SU-DHL-6 (cell line): Measurements from ENCODE around the gene SRF.

Experiments
- H2AFZ ChIP-seq: fragments of 200-600 bp; sonication (generic); 2 replicates; pipeline ENCODE4 v1.6.1; 2014; ENCODE audit warnings: low read depth, mild to moderate bottlenecking, moderate library complexity, mixed read lengths, antibody characterized with exemption, low read length; ENCODE audit not compliant: severe bottlenecking
- H3F3A ChIP-seq: fragments of 200-600 bp; shearing (Covaris generic); 2 replicates; pipeline ENCODE4 v1.6.0; 2016; ENCODE audit warnings: antibody characterized with exemption, mild to moderate bottlenecking; ENCODE audit not compliant: insufficient read depth
- H3K27ac ChIP-seq: fragments of 200-600 bp; sonication (generic); 2 replicates; pipeline ENCODE4 v1.5.1; 2016; ENCODE audit warnings: low read depth, mild to moderate bottlenecking, low read length, moderate library complexity, mixed read lengths
- H3K27me3 ChIP-seq: fragments of 200-600 bp; sonication (generic), shearing (Covaris generic); 2 replicates; pipeline ENCODE4 v1.6.0; 2014; ENCODE audit warnings: mild to moderate bottlenecking, low read length
- H3K36me3 ChIP-seq: fragments of 200-600 bp; sonication (generic); 2 replicates; pipeline ENCODE4 v1.6.1; 2014; ENCODE audit warnings: mild to moderate bottlenecking, low read length, mixed read lengths
- H3K4me2 ChIP-seq: fragments of 300-600, 200-600 bp; shearing (Covaris generic), sonication (generic); 2 replicates; pipeline ENCODE4 v1.6.0; 2014; ENCODE audit warnings: low read length, low read depth, mild to moderate bottlenecking; ENCODE audit not compliant: poor library complexity, severe bottlenecking
- H3K4me3 ChIP-seq: fragments of 200-600 bp; sonication (generic); 2 replicates; pipeline ENCODE4 v1.5.1; 2014; ENCODE audit warnings: antibody characterized with exemption, low read length, mild to moderate bottlenecking, mixed read lengths; ENCODE audit not compliant: insufficient read depth, poor library complexity, severe bottlenecking
- H3K79me2 ChIP-seq: fragments of 200-600 bp; sonication (generic); 2 replicates; pipeline ENCODE4 v1.6.1; 2014; ENCODE audit warnings: mild to moderate bottlenecking, low read length, moderate library complexity; ENCODE audit not compliant: insufficient read depth
- H3K9ac ChIP-seq: fragments of 200-600 bp; sonication (generic); 2 replicates; pipeline ENCODE4 v1.7.0; 2014; ENCODE audit warnings: mild to moderate bottlenecking, low read length
- H3K9me2 ChIP-seq: fragments of 200-600 bp; sonication (generic); replicated peaks from 2 replicates; pipeline ENCODE4 v1.6.1; 2014; ENCODE audit warnings: low read length; ENCODE audit not compliant: insufficient read depth
- H3K9me3 ChIP-seq: fragments of 200-600 bp; sonication (generic); 2 replicates; pipeline ENCODE4 v1.6.1; 2014; ENCODE audit warnings: low read length, mixed read lengths; ENCODE audit not compliant: insufficient read depth
- H4K20me1 ChIP-seq: fragments of 200-600 bp; sonication (generic); 2 replicates; pipeline ENCODE4 v1.6.1; 2014; ENCODE audit warnings: low read depth, mild to moderate bottlenecking, antibody characterized with exemption, low read length, moderate library complexity, mixed read lengths
- EZH2phosphoT487 ChIP-seq: fragments of 200-600 bp; sonication (generic), shearing (Covaris generic); conservative IDR thresholded peaks from 2 replicates; pipeline ENCODE4 v1.6.1; 2018; ENCODE audit warnings: mild to moderate bottlenecking, antibody characterized with exemption, low read length, moderate library complexity, mixed read lengths
- TF ChIP-seq, protein P1 (sequence below): fragments of 200-600 bp; sonication (generic); IDR thresholded peaks from one replicate; pipeline ENCODE4 v1.5.1; 2017; ENCODE audit warnings: antibody characterized with exemption, mild to moderate bottlenecking, low read length, moderate library complexity; ENCODE audit not compliant: insufficient read depth, poor library complexity, severe bottlenecking

Gene SRF

DNA sequence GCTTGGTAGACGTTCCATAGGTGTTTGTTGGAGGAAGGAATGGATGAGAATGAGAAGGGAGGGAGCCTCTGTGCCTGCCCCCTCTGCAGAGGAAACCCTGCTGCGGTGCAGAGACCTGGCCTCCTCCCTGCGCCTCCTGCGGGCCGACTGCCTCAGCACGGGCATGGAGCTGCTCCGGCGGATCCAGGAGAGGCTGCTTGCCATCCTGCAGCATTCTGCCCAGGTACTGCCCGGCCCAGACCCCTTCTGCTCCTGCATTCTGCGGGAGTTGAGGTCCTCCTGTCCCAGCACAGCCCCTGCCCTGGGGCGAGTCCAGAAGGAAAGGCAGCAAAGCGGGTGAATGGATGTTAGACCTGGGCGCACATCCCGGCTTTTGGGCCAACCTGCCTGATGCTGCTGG, 52.1 kb downstream of the SRF start:
- Histone ChIP-seq H3K4me3 (no peak overlapping the region), H3K79me2 (peaks cover 10% of the 10 kb centered on the region), H3K36me3 (peaks cover 4% of the 10 kb centered on the region), H2AFZ (no peak overlapping the region), H3K9me2 (no peaks in the 10 kb centered on the region), H3F3A (peaks cover 32% of the 10 kb centered on the region), H4K20me1 (no peaks in the 10 kb centered on the region), H3K9ac (peak overlapping the region; percentile 58; the same call in 1 of the 2 replicates), H3K27ac (peak overlapping the region; percentile 89), H3K9me3 (no peaks in the 10 kb centered on the region), H3K4me2 (peak overlapping the region; percentile 60), H3K27me3 (no peaks in the 10 kb centered on the region)
- TF ChIP-seq EZH2phosphoT487 = no peak
- TF ChIP-seq, protein P1, sequence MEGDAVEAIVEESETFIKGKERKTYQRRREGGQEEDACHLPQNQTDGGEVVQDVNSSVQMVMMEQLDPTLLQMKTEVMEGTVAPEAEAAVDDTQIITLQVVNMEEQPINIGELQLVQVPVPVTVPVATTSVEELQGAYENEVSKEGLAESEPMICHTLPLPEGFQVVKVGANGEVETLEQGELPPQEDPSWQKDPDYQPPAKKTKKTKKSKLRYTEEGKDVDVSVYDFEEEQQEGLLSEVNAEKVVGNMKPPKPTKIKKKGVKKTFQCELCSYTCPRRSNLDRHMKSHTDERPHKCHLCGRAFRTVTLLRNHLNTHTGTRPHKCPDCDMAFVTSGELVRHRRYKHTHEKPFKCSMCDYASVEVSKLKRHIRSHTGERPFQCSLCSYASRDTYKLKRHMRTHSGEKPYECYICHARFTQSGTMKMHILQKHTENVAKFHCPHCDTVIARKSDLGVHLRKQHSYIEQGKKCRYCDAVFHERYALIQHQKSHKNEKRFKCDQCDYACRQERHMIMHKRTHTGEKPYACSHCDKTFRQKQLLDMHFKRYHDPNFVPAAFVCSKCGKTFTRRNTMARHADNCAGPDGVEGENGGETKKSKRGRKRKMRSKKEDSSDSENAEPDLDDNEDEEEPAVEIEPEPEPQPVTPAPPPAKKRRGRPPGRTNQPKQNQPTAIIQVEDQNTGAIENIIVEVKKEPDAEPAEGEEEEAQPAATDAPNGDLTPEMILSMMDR = no peak

- Histone ChIP-seq H3K9me3 (no peaks in the 10 kb centered on the region), H3F3A (peaks cover 33% of the 10 kb centered on the region), H3K4me3 (no peak overlapping the region), H3K36me3 (peaks cover 4% of the 10 kb centered on the region), H4K20me1 (no peaks in the 10 kb centered on the region), H3K9ac (no peak overlapping the region), H3K27me3 (no peaks in the 10 kb centered on the region), H2AFZ (no peak overlapping the region), H3K79me2 (peaks cover 18% of the 10 kb centered on the region), H3K9me2 (no peaks in the 10 kb centered on the region), H3K4me2 (no peak overlapping the region), H3K27ac (peak overlapping the region; percentile 89)
- TF ChIP-seq, protein P1 = no peak
- no peak for TF ChIP-seq EZH2phosphoT487
These were observed 55.3 kb downstream of the SRF start for GRCh38 chr6:43226192-43226851.

GRCh38 chr6:43228951-43229802, 58.1 kb downstream of the SRF start, which contains the start of gene DNPH1:
TSS of gene DNPH1 (minus strand) at chr6:43229481. CDS start at chr6:43229456, 25 bp downstream.
- Histone ChIP-seq H3K9me2 (no peaks in the 10 kb centered on the region), H3K27ac (peak within 1 kb of the TSS; percentile 49), H3K4me2 (peak within 1 kb of the TSS; percentile 59), H2AFZ (peak within 1 kb of the TSS; percentile 44), H3K79me2 (peaks cover 18% of the 10 kb centered on the region), H3K9ac (peak within 1 kb of the TSS; percentile 66), H3F3A (peaks cover 24% of the 10 kb centered on the region), H4K20me1 (no peaks in the 10 kb centered on the region), H3K9me3 (no peaks in the 10 kb centered on the region), H3K27me3 (no peaks in the 10 kb centered on the region), H3K4me3 (peak within 1 kb of the TSS; percentile 63), H3K36me3 (peaks cover 4% of the 10 kb centered on the region; the same call in 1 of the 2 replicates)
- TF ChIP-seq, protein P1 = peak; percentile 99
- no peak for TF ChIP-seq EZH2phosphoT487
